Activated CD4-positive, alpha-beta T cell treated with anti-CD3 and anti-CD28 coated beads, Interleukin-2, amount 10 ng/mL, durations not matched to agents 7 days and 5 days (primary cell): ENCODE results near the gene NLRP1. TPM values are rescaled to one million over a fixed set of nuclear protein-coding genes. Genes with fewer than 3 reads are reported as not detected.
A peak's percentile ranks its signal among the peaks of the same experiment; 100 is the strongest.

Experiments used
- CTCF ChIA-PET: fragments of 350-600 bp; sonication (Branson Sonifier 250); formaldehyde crosslinking; loops from one replicate; lab custom pipeline; 2021; ENCODE audit warnings: antibody characterized with exemption; lab: Charles Lee
- POLR2A ChIA-PET: fragments of 350-600 bp; sonication (Branson Sonifier 250); formaldehyde crosslinking; loops from one replicate; lab custom pipeline; 2021; ENCODE audit warnings: antibody characterized with exemption; lab: Charles Lee
- DNase-seq: peaks from one replicate; pipeline ENCODE4 v3.0.0-alpha.2; 2020
- H3K27ac Mint-ChIP-seq: one replicate; pipeline ENCODE4 v1.8.0; 2021; ENCODE audit warnings: mild to moderate bottlenecking, moderate library complexity, mixed read lengths
- H3K27me3 Mint-ChIP-seq: one replicate; pipeline ENCODE4 v1.8.0; 2021; ENCODE audit warnings: mixed read lengths
- H3K36me3 Mint-ChIP-seq: one replicate; pipeline ENCODE4 v1.8.0; 2021; ENCODE audit warnings: low read depth, mixed read lengths
- H3K4me1 Mint-ChIP-seq: one replicate; pipeline ENCODE4 v1.8.0; 2021; ENCODE audit warnings: mixed read lengths
- H3K4me3 Mint-ChIP-seq: one replicate; pipeline ENCODE4 v1.8.0; 2021; ENCODE audit warnings: mild to moderate bottlenecking, moderate library complexity, mixed read lengths
- H3K9me3 Mint-ChIP-seq: one replicate; pipeline ENCODE4 v1.8.0; 2021; ENCODE audit warnings: mixed read lengths
- total RNA-seq, 2 experiments: library from RNA; stranded (reverse); gene quantifications; one replicate each; pipeline ENCODE4 v1.2.3, GENCODE V29; 2021

NLRP1 gene
- total RNA-seq, 2 experiments from 2014 or later = 81.3 to 82.5 TPM

- DNase-seq = peak; percentile 19
- Mint-ChIP-seq H3K27ac (peak overlapping the region; percentile 76), H3K36me3 (peaks cover 16% of the 10 kb centered on the region)
Measured at GRCh38 chr17:5468075-5468473, 116.2 kb downstream of the NLRP1 start.

GRCh38 chr17:5467416-5467815 lies 116.9 kb downstream of the NLRP1 start:
- Mint-ChIP-seq H3K36me3 (peaks cover 15% of the 10 kb centered on the region), H3K27me3 (no peaks in the 10 kb centered on the region), H3K4me3 (peak overlapping the region; percentile 81), H3K9me3 (no peaks in the 10 kb centered on the region), H3K27ac (no peak overlapping the region), H3K4me1 (peaks cover 42% of the 10 kb centered on the region)
- DNase-seq = no peak
- CTCF ChIA-PET = interaction anchor here (1.4 to 3.3 kb wide), 4 partner anchors 13 to 55 kb away, joined by 3 to 27 read pairs (median 6); partner anchors contain the start of genes C1QBP, DERL2 and MIS12
- POLR2A ChIA-PET = no interaction called here

More at GRCh38 chr17:5468075-5468473, 116.2 kb downstream of the NLRP1 start:
- ChIA-PET POLR2A (interaction anchor here (1.1 kb wide), 1 partner anchor 18 kb away, joined by 4 read pairs; the partner anchor contains the start of genes DERL2 and MIS12), CTCF (interaction anchor here (1.4 to 3.3 kb wide), 5 partner anchors 12 to 55 kb away, joined by 3 to 27 read pairs (median 5); partner anchors contain the start of genes C1QBP, DERL2 and MIS12)
- peak overlapping the region; percentile 81 for H3K4me3 Mint-ChIP-seq
- no peaks in the 10 kb centered on the region for H3K27me3 Mint-ChIP-seq
- no peaks in the 10 kb centered on the region for H3K9me3 Mint-ChIP-seq
- peaks cover 42% of the 10 kb centered on the region for H3K4me1 Mint-ChIP-seq

GRCh38 chr17:5466295-5466694 lies 118.0 kb downstream of the NLRP1 start:
- DNase-seq = no peak
- POLR2A ChIA-PET = interaction anchor here (0.5 kb wide), 1 partner anchor 152 kb away, joined by 6 read pairs; no protein-coding TSS in a partner anchor
- Mint-ChIP-seq H3K9me3 (no peaks in the 10 kb centered on the region), H3K4me1 (peaks cover 42% of the 10 kb centered on the region), H3K27me3 (no peaks in the 10 kb centered on the region), H3K27ac (no peak overlapping the region), H3K36me3 (peaks cover 10% of the 10 kb centered on the region), H3K4me3 (no peak overlapping the region)
- CTCF ChIA-PET = interaction anchor here (1.6 to 3.3 kb wide), 2 partner anchors 14 to 27 kb away, joined by 3 to 27 read pairs; partner anchors contain the start of gene C1QBP

GRCh38 chr17:5464717-5465507 lies 119.4 kb downstream of the NLRP1 start:
- Mint-ChIP-seq H3K4me1 (peaks cover 42% of the 10 kb centered on the region), H3K4me3 (no peak overlapping the region), H3K36me3 (peaks cover 13% of the 10 kb centered on the region), H3K9me3 (no peaks in the 10 kb centered on the region), H3K27me3 (no peaks in the 10 kb centered on the region), H3K27ac (peak overlapping the region; percentile 0)
- no peak for DNase-seq
- ChIA-PET POLR2A (no interaction called here), CTCF (interaction anchor here (1.8 to 2.9 kb wide), 2 partner anchors 14 to 25 kb away, joined by 7 to 15 read pairs; partner anchors contain the start of gene C1QBP)

Other genes with a start within 250 kb of the NLRP1 start
- gene NUP88, start 164.8 kb downstream of the NLRP1 start, total RNA-seq = 100 to 1,000 TPM in 1 of 2 experiments, 10 to 100 TPM in 1; 83.4 to 109 TPM
- gene RPAIN, start 164.3 kb downstream of the NLRP1 start, total RNA-seq = 10 to 100 TPM; 43.1 to 52.0 TPM
- 100 to 1,000 TPM; 156 to 157 TPM for gene C1QBP, start 145.4 kb downstream of the NLRP1 start, total RNA-seq
- 10 to 100 TPM; 14.3 to 18.5 TPM for gene DHX33, start 115.5 kb downstream of the NLRP1 start, total RNA-seq
- 10 to 100 TPM; 70.3 to 85.1 TPM for gene DERL2, start 98.3 kb downstream of the NLRP1 start, total RNA-seq
- gene MIS12, start 97.9 kb downstream of the NLRP1 start, total RNA-seq = 10 to 100 TPM; 33.1 to 39.8 TPM